DND-41 (cell line): ENCODE results near the gene CCT7.

Source experiments
- ATAC-seq: fragments of 200-7000 bp; cut with Tn5 transposase; 3 replicates; pipeline ENCODE4 v1.9.1; 2021; ENCODE audit warnings: low read depth; ENCODE audit not compliant: insufficient read depth
- DNase-seq: peaks from one replicate; pipeline ENCODE4 v3.0.0-alpha.2; 2020
- H2AFZ ChIP-seq: 2 replicates; pipeline ENCODE4 v1.6.0; 2012; ENCODE audit warnings: low read depth, low read length
- H3K27ac ChIP-seq: 2 replicates; pipeline ENCODE4 v1.5.1; 2012; ENCODE audit warnings: low read length, inconsistent platforms
- H3K27me3 ChIP-seq: fragments of 200-600 bp; sonication (generic); 2 replicates; pipeline ENCODE4 v1.6.0; 2012; ENCODE audit warnings: low read length, mild to moderate bottlenecking, inconsistent platforms; ENCODE audit not compliant: insufficient read depth, poor library complexity
- H3K36me3 ChIP-seq: 2 replicates; pipeline ENCODE4 v1.5.1; 2012; ENCODE audit warnings: low read length, inconsistent platforms; ENCODE audit not compliant: insufficient read depth
- H3K4me1 ChIP-seq: 2 replicates; pipeline ENCODE4 v1.5.1; 2012; ENCODE audit warnings: mild to moderate bottlenecking, low read length; ENCODE audit not compliant: insufficient read depth
- H3K4me2 ChIP-seq: 2 replicates; pipeline ENCODE4 v1.6.0; 2012; ENCODE audit warnings: mild to moderate bottlenecking, moderate library complexity, low read length, inconsistent platforms; ENCODE audit not compliant: insufficient read depth
- H3K4me3 ChIP-seq, 2 experiments: fragments of 200-600 bp in 1 of 2; shearing (Covaris generic) in 1 of 2; 2 replicates each; pipeline ENCODE4 v1.5.1; 2012 to 2016; ENCODE audit warnings: inconsistent platforms in 2 of 2, low read length in 2 of 2, mild to moderate bottlenecking in 2 of 2, low read depth in 1 of 2, moderate library complexity in 1 of 2
- H3K79me2 ChIP-seq: 2 replicates; pipeline ENCODE4 v1.6.0; 2012; ENCODE audit warnings: low read length, inconsistent platforms; ENCODE audit not compliant: insufficient read depth
- H3K9ac ChIP-seq: 2 replicates; pipeline ENCODE4 v1.6.0; 2012; ENCODE audit warnings: low read depth, mild to moderate bottlenecking, inconsistent platforms, low read length, moderate library complexity
- H3K9me3 ChIP-seq: 2 replicates; pipeline ENCODE4 v1.5.1; 2012; ENCODE audit warnings: low read length, moderate library complexity, mild to moderate bottlenecking, inconsistent platforms; ENCODE audit not compliant: insufficient read depth, severe bottlenecking
- H4K20me1 ChIP-seq: 2 replicates; pipeline ENCODE4 v1.6.0; 2012; ENCODE audit warnings: low read length; ENCODE audit not compliant: insufficient read depth
- EZH2 ChIP-seq: IDR thresholded peaks from 3 replicates; pipeline ENCODE4 v1.6.1; 2012; ENCODE audit warnings: borderline replicate concordance, low read depth, mild to moderate bottlenecking, moderate library complexity, low read length, inconsistent platforms; ENCODE audit not compliant: severe bottlenecking
- TF ChIP-seq, protein P1 (sequence below): IDR thresholded peaks from 2 replicates; pipeline ENCODE4 v1.5.1; 2012; ENCODE audit warnings: borderline replicate concordance, low read length, moderate library complexity, mild to moderate bottlenecking; ENCODE audit not compliant: poor library complexity, severe bottlenecking; ENCODE audit errors: extremely low read depth

Gene CCT7

DNA sequence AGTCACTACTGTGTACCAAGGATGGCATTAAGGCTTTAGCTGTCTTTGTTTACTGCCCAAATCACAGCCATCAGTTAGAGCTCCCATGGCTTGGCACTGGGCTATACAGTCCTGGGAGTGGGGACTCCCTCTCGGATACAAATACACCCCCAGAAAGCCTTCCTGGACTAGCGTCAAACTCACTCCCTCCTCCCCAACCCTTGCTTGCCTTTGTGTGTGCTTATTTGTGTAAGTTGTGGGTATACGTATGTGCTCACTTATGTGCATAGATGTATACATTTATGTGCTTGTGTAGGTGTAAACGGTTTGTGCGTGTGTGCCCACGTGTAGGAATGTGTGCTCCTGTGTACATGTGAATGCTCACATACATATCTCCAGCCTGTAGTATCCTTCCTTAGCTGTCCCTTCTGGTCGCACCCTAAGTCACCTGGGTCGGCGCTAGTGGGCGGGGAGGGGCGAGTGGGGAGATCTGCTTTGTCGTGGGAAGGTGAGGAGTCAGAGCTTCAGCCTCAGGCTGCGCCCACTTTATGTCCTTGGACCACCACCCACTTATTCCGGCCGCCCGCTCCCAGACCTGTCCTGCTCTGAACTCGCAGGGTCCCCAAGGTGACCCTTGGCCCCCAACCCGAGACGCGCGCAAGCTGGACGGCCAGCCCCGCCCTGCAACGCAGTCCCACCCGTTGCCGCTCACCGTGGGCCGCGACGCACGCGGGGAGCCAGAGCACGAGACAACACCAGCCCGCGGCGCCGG is 1.5 kb upstream of the CCT7 start:
- Histone ChIP-seq H3K9ac (peak overlapping the region; percentile 93), H3K4me1 (peaks cover 43% of the 10 kb centered on the region), H4K20me1 (peaks cover 29% of the 10 kb centered on the region), H3K27ac (peak overlapping the region; percentile 68), H3K4me3 (peak overlapping the region; percentile 63 to 71), H3K79me2 (peaks cover 47% of the 10 kb centered on the region), H3K4me2 (peak overlapping the region; percentile 85), H2AFZ (peak overlapping the region; percentile 83), H3K36me3 (peaks cover 50% of the 10 kb centered on the region), H3K9me3 (no peaks in the 10 kb centered on the region), H3K27me3 (no peaks in the 10 kb centered on the region)
- peak; percentile 44 for DNase-seq
- ATAC-seq: no peak
- TF ChIP-seq EZH2: no peak
- TF ChIP-seq, protein P1, sequence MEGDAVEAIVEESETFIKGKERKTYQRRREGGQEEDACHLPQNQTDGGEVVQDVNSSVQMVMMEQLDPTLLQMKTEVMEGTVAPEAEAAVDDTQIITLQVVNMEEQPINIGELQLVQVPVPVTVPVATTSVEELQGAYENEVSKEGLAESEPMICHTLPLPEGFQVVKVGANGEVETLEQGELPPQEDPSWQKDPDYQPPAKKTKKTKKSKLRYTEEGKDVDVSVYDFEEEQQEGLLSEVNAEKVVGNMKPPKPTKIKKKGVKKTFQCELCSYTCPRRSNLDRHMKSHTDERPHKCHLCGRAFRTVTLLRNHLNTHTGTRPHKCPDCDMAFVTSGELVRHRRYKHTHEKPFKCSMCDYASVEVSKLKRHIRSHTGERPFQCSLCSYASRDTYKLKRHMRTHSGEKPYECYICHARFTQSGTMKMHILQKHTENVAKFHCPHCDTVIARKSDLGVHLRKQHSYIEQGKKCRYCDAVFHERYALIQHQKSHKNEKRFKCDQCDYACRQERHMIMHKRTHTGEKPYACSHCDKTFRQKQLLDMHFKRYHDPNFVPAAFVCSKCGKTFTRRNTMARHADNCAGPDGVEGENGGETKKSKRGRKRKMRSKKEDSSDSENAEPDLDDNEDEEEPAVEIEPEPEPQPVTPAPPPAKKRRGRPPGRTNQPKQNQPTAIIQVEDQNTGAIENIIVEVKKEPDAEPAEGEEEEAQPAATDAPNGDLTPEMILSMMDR: peak; percentile 19

DNA sequence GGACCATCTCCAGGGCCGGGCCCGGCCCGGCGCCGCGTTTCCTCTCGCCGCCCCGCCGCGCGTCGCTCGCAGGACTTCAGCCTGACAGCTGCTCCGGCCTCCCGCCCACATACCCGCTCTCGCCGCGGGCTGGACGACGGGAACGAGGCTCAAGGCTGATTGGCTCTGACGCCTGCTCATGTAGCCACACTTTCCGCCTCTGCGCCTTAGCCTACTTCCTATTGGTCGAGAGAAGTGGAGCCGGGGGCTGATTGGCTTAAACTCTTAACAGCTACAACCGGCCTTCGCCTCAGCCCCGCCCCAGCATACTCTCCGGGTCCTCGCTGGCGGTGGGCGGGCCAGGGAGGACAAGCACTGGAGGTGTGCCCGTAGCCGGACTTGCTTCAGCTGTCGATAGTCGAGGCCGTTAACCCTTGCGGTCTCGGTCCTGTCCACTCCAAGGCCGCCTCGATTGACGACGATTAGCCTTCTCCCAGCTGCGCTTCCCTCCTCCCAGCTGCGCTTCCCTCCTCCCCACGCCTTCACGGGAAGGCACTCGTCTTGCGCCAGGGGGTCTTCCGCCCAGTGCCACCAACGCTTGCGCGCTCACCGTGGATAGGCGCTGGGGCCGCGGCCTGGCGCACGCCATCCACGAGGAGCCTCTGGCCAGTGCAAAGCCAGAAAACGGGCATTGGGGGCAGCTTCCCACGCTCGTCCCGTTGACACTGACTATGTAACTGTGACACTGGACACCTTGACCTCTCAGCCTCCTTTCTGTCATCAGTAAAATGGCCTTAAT is 765 bp upstream of the CCT7 start, which contains the start of gene PRADC1:
Gene PRADC1 (minus strand): TSS at position 86 of the 778 bp plus-strand sequence. CDS start 79 bp downstream, at position 7.
- peaks cover 47% of the 10 kb centered on the region for H3K36me3 ChIP-seq
- peaks cover 43% of the 10 kb centered on the region for H3K4me1 ChIP-seq
- H3K27me3 ChIP-seq: no peaks in the 10 kb centered on the region
- H3K79me2 ChIP-seq: peaks cover 54% of the 10 kb centered on the region
- H3K9me3 ChIP-seq: no peaks in the 10 kb centered on the region
- H3K27ac ChIP-seq: peak within 1 kb of the TSS; percentile 87
- peak within 1 kb of the TSS; percentile 93 for H3K9ac ChIP-seq
- TF ChIP-seq, protein P1: no peak
- no peak for TF ChIP-seq EZH2
- peak within 1 kb of the TSS; percentile 85 for H3K4me2 ChIP-seq
- peak within 1 kb of the TSS; percentile 63 to 71 for H3K4me3 ChIP-seq
- peak within 1 kb of the TSS; percentile 87 for H2AFZ ChIP-seq
- ATAC-seq: peak; percentile 88
- H4K20me1 ChIP-seq: peaks cover 33% of the 10 kb centered on the region
- DNase-seq: peak; percentile 96

DNA sequence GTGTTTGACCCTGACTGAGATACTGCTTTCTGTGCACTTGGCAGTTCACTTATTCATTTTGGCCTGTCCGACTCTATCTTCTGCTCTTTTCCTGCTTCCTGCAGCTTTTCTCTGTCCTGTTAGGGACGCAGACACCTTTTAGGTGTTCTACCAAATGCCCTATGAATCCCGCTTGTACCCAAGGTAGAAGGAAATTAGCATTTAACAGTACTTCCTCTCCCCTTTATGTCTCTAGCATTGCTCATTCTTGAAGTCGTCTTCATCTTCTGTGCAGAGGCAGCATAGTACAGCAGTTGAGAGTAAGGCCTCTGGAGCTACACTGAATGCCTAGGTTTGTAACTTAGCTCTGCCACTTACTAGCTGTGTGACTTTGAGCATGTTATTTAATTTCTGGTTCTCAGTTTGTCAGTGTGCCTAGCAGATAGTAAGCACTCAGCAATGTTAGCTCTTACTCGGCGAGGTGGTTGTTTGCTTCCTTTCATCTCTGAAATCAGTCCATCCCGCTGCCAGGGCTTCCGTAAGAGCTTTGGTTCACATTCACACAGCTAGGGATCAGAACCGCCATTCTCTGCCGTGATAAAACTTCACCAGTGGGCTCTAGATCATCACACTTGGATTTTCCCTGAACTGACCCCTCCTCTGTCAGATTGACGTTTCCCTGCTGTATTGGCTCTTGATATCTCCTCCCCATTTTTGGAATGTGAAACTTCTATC is 1.4 kb downstream of the CCT7 start:
- Histone ChIP-seq H2AFZ (no peak overlapping the region), H3K9ac (peak overlapping the region; percentile 93), H3K36me3 (peaks cover 55% of the 10 kb centered on the region), H4K20me1 (peaks cover 53% of the 10 kb centered on the region), H3K4me1 (peaks cover 52% of the 10 kb centered on the region), H3K9me3 (no peaks in the 10 kb centered on the region), H3K27ac (peak overlapping the region; percentile 87), H3K4me3 (peak overlapping the region; percentile 63 to 71), H3K79me2 (peaks cover 76% of the 10 kb centered on the region), H3K27me3 (no peaks in the 10 kb centered on the region), H3K4me2 (peak overlapping the region; percentile 85)
- DNase-seq: no peak
- ATAC-seq: no peak
- no peak for TF ChIP-seq EZH2
- TF ChIP-seq, protein P1: no peak
